Skeletal muscle satellite cell (primary cell): Measurements from ENCODE around the gene TYW1.
"Not testable (repeated sequence)": the region's sequence is repeated elsewhere in the genome, so short reads cannot be mapped to it uniquely, and the experiment has no call there.

ENCODE experiments used
- H3K27me3 ChIP-seq: 2 replicates; pipeline ENCODE4 v1.7.0; 2013; ENCODE audit warnings: low read length; ENCODE audit not compliant: control insufficient read depth, insufficient read depth
- H3K36me3 ChIP-seq: 2 replicates; pipeline ENCODE4 v1.7.0; 2013; ENCODE audit warnings: mild to moderate bottlenecking, control low read depth, low read length; ENCODE audit not compliant: insufficient read depth
- H3K4me1 ChIP-seq: 2 replicates; pipeline ENCODE4 v1.7.0; 2013; ENCODE audit warnings: low read length; ENCODE audit not compliant: control insufficient read depth, insufficient read depth
- H3K4me2 ChIP-seq: 2 replicates; pipeline ENCODE4 v1.7.0; 2013; ENCODE audit warnings: mild to moderate bottlenecking, low read length
- H3K4me3 ChIP-seq: 2 replicates; pipeline ENCODE4 v1.7.0; 2013; ENCODE audit warnings: low read length
- H3K9ac ChIP-seq: 2 replicates; pipeline ENCODE4 v1.7.0; 2013; ENCODE audit warnings: mild to moderate bottlenecking, low read depth, low read length, moderate library complexity
- H3K9me3 ChIP-seq: replicated peaks from 2 replicates; pipeline ENCODE4 v1.7.0; 2013; ENCODE audit warnings: mild to moderate bottlenecking, control low read depth, low read length

The TYW1 gene

DNA sequence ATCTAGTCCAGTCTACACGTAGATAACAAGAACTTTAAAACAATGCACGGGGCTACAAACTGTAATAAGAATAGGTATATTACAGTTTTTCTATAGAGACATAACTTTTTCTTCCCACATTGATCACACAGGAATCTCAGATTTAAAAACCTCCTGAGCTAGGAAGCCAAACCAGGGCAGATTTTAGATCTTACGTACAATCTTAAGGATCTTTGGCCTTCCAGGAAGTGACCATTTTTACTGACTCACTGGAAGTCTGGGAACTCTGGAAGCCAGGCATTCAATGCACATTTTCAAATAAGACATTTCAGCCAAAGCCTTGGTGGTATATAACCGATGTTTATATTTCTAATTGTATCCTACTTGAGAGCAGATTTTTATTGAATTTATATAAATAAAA is 64.7 kb downstream of the TYW1 start:
- H3K27me3 ChIP-seq, H3K9me3 ChIP-seq, H3K4me2 ChIP-seq, H3K9ac ChIP-seq, H3K36me3 ChIP-seq, H3K4me1 ChIP-seq, H3K4me3 ChIP-seq: not testable (repeated sequence)

- not testable (repeated sequence) for H3K4me2 ChIP-seq, H3K36me3 ChIP-seq, H3K9ac ChIP-seq, H3K4me3 ChIP-seq, H3K9me3 ChIP-seq, H3K4me1 ChIP-seq, H3K27me3 ChIP-seq
These were observed 66.2 kb downstream of the TYW1 start for GRCh38 chr7:67062802-67063201.

GRCh38 chr7:67066950-67067622 is 70.5 kb downstream of the TYW1 start:
- H3K4me1 ChIP-seq, H3K9me3 ChIP-seq, H3K36me3 ChIP-seq, H3K27me3 ChIP-seq: not testable (repeated sequence)
- Histone ChIP-seq H3K4me3 (peak overlapping the region; percentile 61), H3K4me2 (peak overlapping the region; percentile 80), H3K9ac (peak overlapping the region; percentile 58)

GRCh38 chr7:67076120-67076519 is 79.5 kb downstream of the TYW1 start:
- not testable (repeated sequence) for H3K4me3 ChIP-seq, H3K9ac ChIP-seq, H3K36me3 ChIP-seq, H3K4me2 ChIP-seq, H3K9me3 ChIP-seq, H3K4me1 ChIP-seq, H3K27me3 ChIP-seq

GRCh38 chr7:67082880-67083279 is 86.2 kb downstream of the TYW1 start:
- H3K9me3 ChIP-seq, H3K27me3 ChIP-seq, H3K4me3 ChIP-seq, H3K4me1 ChIP-seq, H3K4me2 ChIP-seq, H3K36me3 ChIP-seq, H3K9ac ChIP-seq: not testable (repeated sequence)

DNA sequence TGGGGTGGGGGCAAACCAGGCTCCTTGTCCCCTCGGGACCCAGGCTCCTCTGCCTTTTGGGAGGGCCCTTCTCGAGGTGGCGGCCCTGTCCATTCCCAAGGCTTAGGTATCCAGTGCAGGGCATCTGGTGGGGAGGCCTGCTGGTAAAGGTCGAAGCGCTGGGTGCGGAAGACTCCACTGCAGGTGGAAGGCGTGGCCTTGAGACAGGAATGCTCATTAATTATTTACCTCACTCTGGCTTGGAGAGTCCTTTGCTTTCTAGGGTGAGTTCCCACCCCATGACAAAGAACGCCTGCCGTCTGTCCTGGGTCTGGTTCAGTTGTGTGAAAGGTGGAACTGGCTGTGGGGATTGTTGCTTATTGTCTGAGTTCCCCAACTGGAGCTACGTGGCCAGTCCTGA is 92.6 kb downstream of the TYW1 start:
- H3K4me3 ChIP-seq, H3K27me3 ChIP-seq, H3K4me2 ChIP-seq, H3K9ac ChIP-seq, H3K9me3 ChIP-seq, H3K4me1 ChIP-seq, H3K36me3 ChIP-seq: not testable (repeated sequence)

DNA sequence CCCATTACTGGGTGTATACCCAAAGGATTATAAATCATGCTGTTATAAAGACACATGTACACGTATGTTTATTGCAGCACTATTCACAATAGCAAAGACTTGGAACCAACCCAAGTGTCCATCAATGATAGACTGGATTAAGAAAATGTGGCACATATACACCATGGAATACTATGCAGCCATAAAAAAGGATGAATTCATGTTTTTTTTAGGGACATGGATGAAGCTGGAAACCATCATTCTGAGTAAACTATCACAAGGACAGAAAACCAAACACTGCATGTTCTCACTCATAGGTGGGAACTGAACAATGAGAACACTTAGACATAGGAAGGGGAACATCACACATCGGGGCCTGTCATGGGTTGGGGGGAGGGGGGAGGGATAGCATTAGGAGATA is 94.4 kb downstream of the TYW1 start:
- H3K9ac ChIP-seq, H3K9me3 ChIP-seq, H3K36me3 ChIP-seq, H3K4me1 ChIP-seq, H3K4me2 ChIP-seq, H3K4me3 ChIP-seq, H3K27me3 ChIP-seq: not testable (repeated sequence)

- H3K36me3 ChIP-seq, H3K27me3 ChIP-seq, H3K4me3 ChIP-seq, H3K9me3 ChIP-seq, H3K9ac ChIP-seq, H3K4me1 ChIP-seq, H3K4me2 ChIP-seq: not testable (repeated sequence)
These were observed 101.4 kb downstream of the TYW1 start for GRCh38 chr7:67098031-67098430.

DNA sequence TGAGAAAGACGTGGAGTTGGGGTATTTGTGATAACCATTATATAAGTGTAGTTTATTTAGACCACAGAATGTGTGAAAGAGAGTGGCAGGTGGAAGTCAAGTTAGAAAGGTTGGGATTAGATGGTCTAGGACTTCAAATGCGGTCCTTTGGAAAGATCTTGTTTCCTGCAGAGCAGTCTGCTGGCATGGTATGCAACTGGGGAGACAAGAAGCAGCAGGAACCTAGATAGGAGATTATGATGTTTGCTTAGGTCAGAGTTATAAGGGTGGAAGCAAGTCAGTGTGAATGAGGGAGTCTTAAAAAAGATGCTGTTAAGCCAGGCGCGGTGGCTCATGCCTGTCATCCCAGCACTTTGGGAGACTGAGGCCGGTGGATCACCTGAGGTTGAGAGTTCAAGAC is 102.8 kb downstream of the TYW1 start:
- H3K9me3 ChIP-seq, H3K4me1 ChIP-seq, H3K4me2 ChIP-seq, H3K9ac ChIP-seq, H3K36me3 ChIP-seq, H3K27me3 ChIP-seq, H3K4me3 ChIP-seq: not testable (repeated sequence)

DNA sequence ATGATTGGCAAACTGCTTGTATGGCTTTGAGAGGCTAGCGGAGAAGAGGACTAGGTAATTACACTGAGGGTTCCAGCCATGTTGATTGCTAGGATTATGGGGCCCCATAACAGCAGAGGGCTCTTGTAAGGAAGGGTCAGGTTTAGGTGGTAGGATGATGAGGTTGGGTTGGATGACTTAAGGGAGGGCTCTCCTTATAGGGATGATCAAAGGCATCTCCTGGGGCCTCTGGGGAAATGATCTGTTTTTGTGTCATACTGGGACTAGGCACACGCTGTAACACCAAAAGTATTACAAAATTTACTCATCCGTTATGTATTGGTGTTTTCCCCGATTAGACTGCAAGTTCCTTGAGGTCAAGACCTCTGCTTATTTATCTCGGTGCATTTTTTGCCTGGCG is 103.4 kb downstream of the TYW1 start:
- not testable (repeated sequence) for H3K27me3 ChIP-seq, H3K9ac ChIP-seq, H3K9me3 ChIP-seq, H3K4me2 ChIP-seq, H3K4me1 ChIP-seq, H3K4me3 ChIP-seq, H3K36me3 ChIP-seq

GRCh38 chr7:67100956-67101361 is 104.3 kb downstream of the TYW1 start:
- Histone ChIP-seq H3K9me3 (no peaks in the 10 kb centered on the region), H3K36me3 (no peaks in the 10 kb centered on the region), H3K4me1 (no peaks in the 10 kb centered on the region), H3K4me2 (no peak overlapping the region), H3K4me3 (no peak overlapping the region), H3K27me3 (no peaks in the 10 kb centered on the region), H3K9ac (no peak overlapping the region)

DNA sequence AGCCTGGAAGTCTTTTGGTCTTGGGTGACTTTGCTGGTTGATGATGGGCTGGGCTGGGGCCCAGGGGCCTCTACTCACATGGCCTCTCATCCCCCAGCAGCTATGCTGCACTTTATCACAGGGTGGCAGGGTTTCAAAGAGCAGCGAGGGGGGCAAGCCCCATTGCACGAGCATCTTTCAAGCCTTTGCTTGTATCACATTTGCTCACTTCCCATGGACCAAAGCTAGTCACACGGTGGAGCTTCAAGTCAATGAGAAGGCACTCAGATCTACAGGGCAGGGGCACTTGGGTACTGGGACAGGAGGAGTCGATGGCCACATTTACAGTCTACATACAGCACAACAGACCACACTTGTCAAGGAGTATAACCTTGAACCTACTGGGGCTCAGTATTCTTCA is 108.3 kb downstream of the TYW1 start:
- H3K4me3 ChIP-seq, H3K27me3 ChIP-seq, H3K4me1 ChIP-seq, H3K4me2 ChIP-seq, H3K9me3 ChIP-seq, H3K9ac ChIP-seq, H3K36me3 ChIP-seq: not testable (repeated sequence)
